GM18868 (cell line): ENCODE measurements around the gene HEXD.

Experiments used
- ATAC-seq: cut with Tn5 transposase; IDR thresholded peaks from one replicate; pipeline ENCODE4 v1.9.1; 2021; ENCODE audit warnings: mild to moderate bottlenecking, moderate library complexity; ENCODE audit not compliant: unreplicated experiment

Gene HEXD

GRCh38 chr17:82439194-82439828, 21.2 kb downstream of the HEXD start:
- no peak for ATAC-seq

GRCh38 chr17:82439829-82440365, 21.8 kb downstream of the HEXD start:
- ATAC-seq, result no peak

- no peak for ATAC-seq
Observed at GRCh38 chr17:82440469-82440981, 22.4 kb downstream of the HEXD start.

- no peak for ATAC-seq
Observed at GRCh38 chr17:82440991-82441627, 23.0 kb downstream of the HEXD start.

GRCh38 chr17:82441691-82442487, 23.7 kb downstream of the HEXD start:
- ATAC-seq, result no peak

GRCh38 chr17:82442643-82443464, 24.7 kb downstream of the HEXD start:
- ATAC-seq, result no peak

- no peak for ATAC-seq
Observed at GRCh38 chr17:82443465-82444283, 25.5 kb downstream of the HEXD start.

- ATAC-seq, result no peak
Observed at GRCh38 chr17:82444284-82444893, 26.2 kb downstream of the HEXD start.

GRCh38 chr17:82444941-82445521, 26.9 kb downstream of the HEXD start:
- no peak for ATAC-seq

GRCh38 chr17:82445542-82445941, 27.4 kb downstream of the HEXD start:
- ATAC-seq, result no peak

GRCh38 chr17:82446124-82446523, 28.0 kb downstream of the HEXD start:
- ATAC-seq, result no peak

- ATAC-seq, result no peak
Observed at GRCh38 chr17:82446649-82447048, 28.5 kb downstream of the HEXD start.

- ATAC-seq, result no peak
Observed at GRCh38 chr17:82447876-82448275, 29.7 kb downstream of the HEXD start.

GRCh38 chr17:82449131-82449882, 31.2 kb downstream of the HEXD start:
- peak; percentile 57 for ATAC-seq

GRCh38 chr17:82449883-82450356, 31.8 kb downstream of the HEXD start:
- ATAC-seq, result peak; percentile 15

- ATAC-seq, result peak; percentile 62
Observed at GRCh38 chr17:82450357-82451106, 32.4 kb downstream of the HEXD start, which contains the start of gene CYBC1. CYBC1 (minus strand) TSS chr17:82450752; CDS start chr17:82449254, 1,498 bp downstream.

GRCh38 chr17:82452162-82452561, 34.0 kb downstream of the HEXD start:
- ATAC-seq, result no peak
